GM19035 (cell line): ENCODE measurements around the gene PAQR9.
"Not testable (repeated sequence)": the region's sequence is repeated elsewhere in the genome, so short reads cannot be mapped to it uniquely, and the experiment has no call there.

Experiments
- ATAC-seq: cut with Tn5 transposase; IDR thresholded peaks from one replicate; pipeline ENCODE4 v1.9.1; 2021; ENCODE audit not compliant: unreplicated experiment

PAQR9 gene

GRCh38 chr3:142963516-142964448 lies at the start of gene PAQR9:
Gene PAQR9, minus strand, starts transcription at chr3:142963674. Its CDS starts 338 bp downstream, at chr3:142963336.
- ATAC-seq: peak; percentile 55

- no peak for ATAC-seq
Measured at GRCh38 chr3:143011705-143012104, 48.2 kb upstream of the PAQR9 start.

GRCh38 chr3:143010024-143010423 lies 46.5 kb upstream of the PAQR9 start:
- no peak for ATAC-seq

- ATAC-seq: no peak
Measured at GRCh38 chr3:143004823-143005222, 41.3 kb upstream of the PAQR9 start.

DNA sequence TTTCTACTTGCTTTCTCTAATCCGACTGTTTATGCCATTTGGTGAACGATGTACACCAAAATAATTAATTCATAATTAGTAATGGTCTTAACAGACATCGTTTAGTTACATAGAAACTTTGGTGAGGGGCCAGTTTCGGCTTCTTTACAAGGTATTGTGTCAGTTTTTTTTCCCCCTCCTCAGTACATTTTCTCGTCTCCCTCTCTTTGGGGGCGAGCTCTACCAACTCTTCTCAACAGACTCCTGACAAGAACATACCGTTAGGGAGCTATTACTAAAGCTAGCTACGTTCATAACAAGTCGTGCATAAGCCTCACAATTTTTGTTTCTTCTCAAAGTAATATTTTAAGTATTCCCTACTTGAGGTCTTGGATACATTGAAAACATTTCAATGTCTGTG lies 39.3 kb upstream of the PAQR9 start:
- no peak for ATAC-seq

GRCh38 chr3:143002083-143002712 lies 38.7 kb upstream of the PAQR9 start:
- ATAC-seq: peak; percentile 23

DNA sequence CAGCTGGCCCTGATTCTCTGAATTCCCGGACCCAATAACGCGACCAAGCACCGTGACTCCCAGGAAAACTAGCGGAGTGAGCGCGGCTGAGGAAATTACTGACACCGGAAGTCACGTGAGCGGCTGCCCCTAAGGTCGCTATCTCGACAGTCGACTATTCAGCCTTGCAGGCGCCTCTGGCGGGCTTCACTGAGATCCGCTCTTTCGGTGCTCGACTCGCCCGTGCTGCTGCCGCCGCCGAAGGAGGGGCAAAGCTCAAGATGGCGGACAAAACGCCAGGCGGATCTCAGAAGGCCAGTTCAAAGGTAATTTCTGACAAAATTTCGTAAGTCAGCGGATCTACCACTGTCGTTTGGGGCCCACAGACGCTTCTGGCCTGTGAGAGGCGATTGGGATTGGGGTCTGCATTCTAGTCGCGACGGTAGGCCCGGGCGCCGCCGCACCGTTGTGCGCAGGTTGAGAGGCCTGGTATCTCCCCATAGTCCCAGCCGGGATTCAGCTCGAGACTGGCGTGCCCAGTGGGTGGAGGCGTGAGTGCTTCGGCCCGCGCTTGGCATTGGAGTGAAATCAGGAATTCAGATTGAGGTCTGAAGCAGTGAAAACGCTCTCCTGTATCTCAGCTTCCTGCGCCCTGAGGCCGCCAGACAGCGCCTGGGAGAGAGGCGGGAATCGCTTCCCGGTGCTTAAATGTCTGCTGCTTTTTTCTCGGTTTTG lies 38.1 kb upstream of the PAQR9 start, which contains the start of gene U2SURP:
U2SURP (plus strand) TSS at position 202 of the 714 bp plus-strand sequence; CDS start at position 261, 59 bp downstream.
- ATAC-seq: peak; percentile 87

DNA sequence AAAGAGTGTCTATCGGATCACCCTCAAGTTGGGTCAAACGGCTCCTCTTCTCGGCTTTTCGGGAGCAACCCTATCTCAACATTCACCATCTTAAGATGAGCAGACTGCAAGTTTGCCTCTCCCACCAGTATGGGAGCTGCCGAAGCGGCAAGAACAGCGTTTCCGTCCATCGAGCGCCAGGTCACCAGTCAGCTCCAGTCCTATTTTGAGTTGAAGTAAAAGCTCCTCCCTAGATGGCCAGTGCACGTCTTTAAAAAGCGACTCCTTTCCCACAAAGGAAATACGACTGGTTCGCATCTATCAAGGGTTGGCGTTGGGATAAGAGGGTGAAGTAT lies 37.5 kb upstream of the PAQR9 start:
- ATAC-seq: peak; percentile 74

GRCh38 chr3:143000528-143000927 lies 37.1 kb upstream of the PAQR9 start:
- no peak for ATAC-seq

DNA sequence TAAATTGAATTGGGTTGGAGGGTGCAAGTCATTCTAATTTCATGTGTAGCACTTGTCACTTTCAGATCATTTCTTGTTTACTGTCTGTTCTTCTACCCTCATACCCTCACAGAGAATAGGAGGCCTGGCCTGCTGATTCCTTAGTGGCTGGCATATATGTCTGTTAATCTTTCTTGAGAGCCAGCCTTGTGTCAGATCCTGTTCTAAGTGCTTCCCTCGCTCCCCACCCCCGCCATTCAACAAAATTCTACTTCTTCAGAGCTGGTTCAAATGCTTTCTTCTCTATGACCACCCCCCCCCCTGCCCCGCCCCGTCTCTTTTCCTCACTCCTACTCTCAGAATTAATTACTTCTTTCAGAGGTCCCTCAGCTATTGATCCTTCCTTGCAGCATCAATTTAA lies 36.4 kb upstream of the PAQR9 start:
- no peak for ATAC-seq

DNA sequence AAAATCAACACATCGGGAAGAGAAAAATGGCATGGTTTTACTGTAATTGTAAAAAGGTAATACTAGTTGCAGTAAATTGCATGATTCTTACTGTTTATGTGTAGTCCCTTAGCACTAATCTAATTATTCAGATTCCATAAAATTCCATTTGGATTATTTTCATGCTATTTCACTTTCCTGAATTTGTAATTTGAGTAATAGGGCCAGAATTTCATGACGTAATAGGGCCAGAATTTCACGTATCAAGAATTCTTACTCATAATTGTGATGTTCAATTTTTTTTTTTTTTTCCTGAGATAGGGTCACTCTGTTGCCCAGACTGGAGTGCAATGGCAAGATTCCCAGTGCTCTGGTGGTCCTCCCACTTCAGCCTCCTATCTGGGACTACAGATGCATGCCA lies 35.0 kb upstream of the PAQR9 start:
- no peak for ATAC-seq

DNA sequence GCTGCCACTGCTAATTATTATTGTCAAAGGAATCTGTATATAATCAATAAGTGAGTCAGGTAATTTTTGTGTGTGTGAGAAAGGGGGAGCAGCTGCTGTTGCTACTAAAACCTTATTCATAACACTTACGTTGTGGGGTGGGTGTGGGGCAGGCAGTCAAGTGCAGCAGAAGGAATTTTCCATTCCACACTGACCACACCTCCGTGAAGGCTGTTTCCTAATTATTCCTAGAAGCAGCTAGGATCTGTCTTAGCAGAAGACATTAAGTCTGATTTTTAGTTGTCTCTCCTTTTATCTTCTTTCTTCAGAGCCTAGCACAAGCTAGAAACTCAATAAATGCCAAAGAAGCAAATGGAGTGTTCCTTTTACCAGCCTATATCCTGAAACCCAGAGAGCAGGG lies 33.9 kb upstream of the PAQR9 start:
- ATAC-seq: no peak

- ATAC-seq: peak; percentile 72
Measured at GRCh38 chr3:142993958-142994442, 30.5 kb upstream of the PAQR9 start.

DNA sequence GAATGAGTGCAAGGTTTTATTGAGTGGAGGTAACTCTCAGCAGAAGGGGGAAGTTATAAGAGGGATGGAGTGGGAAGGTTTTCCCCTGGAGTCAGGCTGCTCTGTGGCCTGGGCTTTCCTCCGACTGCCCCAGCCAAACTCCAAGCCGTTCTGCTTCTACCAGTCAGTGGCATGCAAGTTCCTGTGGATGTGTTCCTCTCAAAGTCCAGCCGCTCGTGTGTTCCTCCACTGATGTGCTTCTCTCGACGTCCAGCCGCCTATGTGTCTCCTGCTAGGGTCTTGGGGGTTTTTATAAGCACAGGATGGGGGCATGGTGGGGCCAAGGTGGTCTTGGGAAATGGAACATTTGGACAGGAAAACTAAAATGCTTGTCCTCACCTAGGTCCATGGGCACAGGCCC lies 28.8 kb upstream of the PAQR9 start:
- ATAC-seq: no peak

- no peak for ATAC-seq
Measured at GRCh38 chr3:142990721-142991120, 27.2 kb upstream of the PAQR9 start.

DNA sequence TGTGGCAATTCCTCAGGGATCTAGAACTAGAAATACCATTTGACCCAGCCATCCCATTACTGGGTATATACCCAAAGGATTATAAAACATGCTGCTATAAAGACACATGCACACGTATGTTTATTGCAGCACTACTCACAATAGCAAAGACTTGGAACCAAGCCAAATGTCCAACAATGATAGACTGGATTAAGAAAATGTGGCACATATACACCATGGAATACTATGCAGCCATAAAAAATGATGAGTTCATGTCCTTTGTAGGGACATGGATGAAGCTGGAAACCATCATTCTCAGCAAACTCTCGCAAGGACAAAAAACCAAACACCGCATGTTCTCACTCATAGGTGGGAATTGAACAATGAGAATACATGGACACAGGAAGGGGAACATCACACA lies 25.4 kb upstream of the PAQR9 start:
- ATAC-seq: not testable (repeated sequence)

GRCh38 chr3:142988221-142988620 lies 24.7 kb upstream of the PAQR9 start:
- not testable (repeated sequence) for ATAC-seq

GRCh38 chr3:142987707-142988106 lies 24.2 kb upstream of the PAQR9 start:
- no peak for ATAC-seq

- peak; percentile 58 for ATAC-seq
Measured at GRCh38 chr3:142987080-142987700, 23.7 kb upstream of the PAQR9 start.

DNA sequence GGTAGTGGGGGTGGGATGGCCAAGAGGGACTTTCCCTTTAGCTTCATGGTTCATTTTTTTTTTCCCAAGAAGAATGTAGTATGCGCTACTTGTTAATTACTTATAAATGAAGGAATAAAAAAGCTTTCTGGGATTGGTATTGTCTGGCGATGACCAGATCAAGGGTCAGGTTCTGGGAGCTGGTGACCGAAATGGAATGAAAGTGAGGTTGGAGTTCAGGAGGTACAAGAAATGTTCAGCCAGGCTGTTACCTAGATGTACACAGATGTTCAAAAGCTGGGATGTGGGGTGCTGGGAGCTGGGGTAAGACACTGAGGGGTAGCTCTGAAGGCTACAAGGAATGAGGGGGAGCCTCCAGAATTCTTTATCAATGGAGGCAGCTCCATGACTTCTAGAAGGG lies 20.8 kb upstream of the PAQR9 start:
- no peak for ATAC-seq

DNA sequence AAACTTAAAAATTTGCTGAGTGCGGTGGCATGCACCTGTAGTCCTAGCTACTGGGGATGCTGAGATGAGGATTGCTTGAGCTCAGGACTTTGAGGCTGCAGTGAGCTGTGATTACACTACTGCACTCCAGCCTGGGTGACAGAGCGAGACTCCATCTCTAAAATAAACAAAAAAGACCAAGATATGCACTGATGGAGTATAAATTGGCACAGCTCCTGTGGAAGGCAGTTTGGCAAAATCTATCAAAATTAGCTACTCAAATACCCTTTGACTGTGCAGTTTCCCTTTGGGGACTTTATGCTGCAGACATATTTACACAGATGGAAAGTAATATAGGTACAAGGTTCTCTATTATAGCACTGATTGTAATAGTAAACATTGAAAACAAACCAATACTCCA lies 19.8 kb upstream of the PAQR9 start:
- no peak for ATAC-seq
